ENCODE measurements around the gene FTMT.

DNA sequence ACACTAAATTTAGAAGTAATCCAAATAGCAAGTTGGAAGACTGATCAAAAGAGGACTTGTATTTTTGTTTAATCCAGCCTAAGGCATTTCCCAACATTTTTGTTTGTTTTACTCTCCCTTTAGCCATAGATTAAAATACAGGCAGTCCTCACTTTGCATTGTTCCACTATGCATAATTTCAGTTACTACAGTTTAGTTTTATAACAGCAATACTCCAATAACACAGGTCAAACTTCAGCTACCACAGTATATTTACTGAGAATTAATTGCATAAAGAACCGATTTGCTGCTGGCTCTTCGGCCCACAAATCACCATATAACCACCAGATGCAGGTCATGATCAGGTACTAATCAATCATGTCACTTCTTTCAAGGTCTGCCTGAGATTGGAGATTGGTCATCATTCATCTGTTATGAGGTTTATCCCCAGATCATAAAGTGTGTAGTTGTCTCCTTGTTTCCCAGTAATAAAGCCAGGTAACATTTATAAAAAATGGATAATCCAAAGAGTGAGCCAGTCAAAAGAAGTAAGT is 12.1 kb downstream of the FTMT start:
- TF ChIP-seq EZH2phosphoT487 (IDR thresholded peaks at IDR 0.05; ENCODE audit: insufficient read depth, low read depth): no peak
- no peak for TF ChIP-seq EZH2 (IDR thresholded peaks at IDR 0.05; ENCODE audit: insufficient read depth, poor library complexity, severe bottlenecking)
